ENCODE measurements around the gene EPS15. TPM values are rescaled to one million over a fixed set of nuclear protein-coding genes. Genes with fewer than 3 reads are reported as not detected.

EPS15 gene
- total RNA-seq, 1 experiment from 2014 or later: 37.1 TPM

DNA sequence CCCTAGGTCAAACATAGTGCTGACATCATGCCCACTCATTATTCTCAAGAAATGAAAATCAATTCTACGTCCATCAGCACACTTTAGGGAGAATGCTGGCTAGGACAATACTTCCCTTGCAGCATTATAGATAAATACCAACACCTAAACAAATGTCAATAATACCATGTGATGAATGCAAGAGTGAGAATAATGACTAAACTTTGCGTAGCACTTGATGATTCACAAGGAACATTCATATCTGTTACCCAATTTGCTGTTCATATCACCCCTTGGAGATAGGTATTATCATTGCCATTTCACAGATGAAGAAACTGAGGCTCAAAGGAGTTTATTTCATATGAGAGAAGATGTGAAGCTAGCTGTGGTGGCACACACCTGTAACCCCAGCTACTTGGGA, 24.8 kb upstream of the EPS15 start (continued):
- TF ChIP-seq, protein P1, sequence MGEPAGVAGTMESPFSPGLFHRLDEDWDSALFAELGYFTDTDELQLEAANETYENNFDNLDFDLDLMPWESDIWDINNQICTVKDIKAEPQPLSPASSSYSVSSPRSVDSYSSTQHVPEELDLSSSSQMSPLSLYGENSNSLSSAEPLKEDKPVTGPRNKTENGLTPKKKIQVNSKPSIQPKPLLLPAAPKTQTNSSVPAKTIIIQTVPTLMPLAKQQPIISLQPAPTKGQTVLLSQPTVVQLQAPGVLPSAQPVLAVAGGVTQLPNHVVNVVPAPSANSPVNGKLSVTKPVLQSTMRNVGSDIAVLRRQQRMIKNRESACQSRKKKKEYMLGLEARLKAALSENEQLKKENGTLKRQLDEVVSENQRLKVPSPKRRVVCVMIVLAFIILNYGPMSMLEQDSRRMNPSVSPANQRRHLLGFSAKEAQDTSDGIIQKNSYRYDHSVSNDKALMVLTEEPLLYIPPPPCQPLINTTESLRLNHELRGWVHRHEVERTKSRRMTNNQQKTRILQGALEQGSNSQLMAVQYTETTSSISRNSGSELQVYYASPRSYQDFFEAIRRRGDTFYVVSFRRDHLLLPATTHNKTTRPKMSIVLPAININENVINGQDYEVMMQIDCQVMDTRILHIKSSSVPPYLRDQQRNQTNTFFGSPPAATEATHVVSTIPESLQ (CRISPR knock-in tag; IDR thresholded peaks at IDR 0.05): no peak
- TF ChIP-seq, protein P2, sequence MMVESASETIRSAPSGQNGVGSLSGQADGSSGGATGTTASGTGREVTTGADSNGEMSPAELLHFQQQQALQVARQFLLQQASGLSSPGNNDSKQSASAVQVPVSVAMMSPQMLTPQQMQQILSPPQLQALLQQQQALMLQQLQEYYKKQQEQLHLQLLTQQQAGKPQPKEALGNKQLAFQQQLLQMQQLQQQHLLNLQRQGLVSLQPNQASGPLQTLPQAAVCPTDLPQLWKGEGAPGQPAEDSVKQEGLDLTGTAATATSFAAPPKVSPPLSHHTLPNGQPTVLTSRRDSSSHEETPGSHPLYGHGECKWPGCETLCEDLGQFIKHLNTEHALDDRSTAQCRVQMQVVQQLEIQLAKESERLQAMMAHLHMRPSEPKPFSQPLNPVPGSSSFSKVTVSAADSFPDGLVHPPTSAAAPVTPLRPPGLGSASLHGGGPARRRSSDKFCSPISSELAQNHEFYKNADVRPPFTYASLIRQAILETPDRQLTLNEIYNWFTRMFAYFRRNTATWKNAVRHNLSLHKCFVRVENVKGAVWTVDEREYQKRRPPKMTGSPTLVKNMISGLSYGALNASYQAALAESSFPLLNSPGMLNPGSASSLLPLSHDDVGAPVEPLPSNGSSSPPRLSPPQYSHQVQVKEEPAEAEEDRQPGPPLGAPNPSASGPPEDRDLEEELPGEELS (CRISPR knock-in tag; IDR thresholded peaks at IDR 0.05): no peak
- TF ChIP-seq TCF7 (CRISPR knock-in tag; IDR thresholded peaks at IDR 0.05; ENCODE audit: low read depth) (no peak), MYBL2 (CRISPR knock-in tag; IDR thresholded peaks at IDR 0.05) (no peak), EMX1 (CRISPR knock-in tag; IDR thresholded peaks at IDR 0.05) (no peak), IRF2 (CRISPR knock-in tag; IDR thresholded peaks at IDR 0.05; ENCODE audit: borderline replicate concordance, low read depth) (no peak), ATF1 (CRISPR knock-in tag; IDR thresholded peaks at IDR 0.05) (no peak), NR1H2 (CRISPR knock-in tag; IDR thresholded peaks at IDR 0.05) (no peak), ZNF671 (CRISPR knock-in tag; IDR thresholded peaks at IDR 0.05) (no peak)
- TF ChIP-seq, protein P3, sequence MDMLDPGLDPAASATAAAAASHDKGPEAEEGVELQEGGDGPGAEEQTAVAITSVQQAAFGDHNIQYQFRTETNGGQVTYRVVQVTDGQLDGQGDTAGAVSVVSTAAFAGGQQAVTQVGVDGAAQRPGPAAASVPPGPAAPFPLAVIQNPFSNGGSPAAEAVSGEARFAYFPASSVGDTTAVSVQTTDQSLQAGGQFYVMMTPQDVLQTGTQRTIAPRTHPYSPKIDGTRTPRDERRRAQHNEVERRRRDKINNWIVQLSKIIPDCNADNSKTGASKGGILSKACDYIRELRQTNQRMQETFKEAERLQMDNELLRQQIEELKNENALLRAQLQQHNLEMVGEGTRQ (CRISPR knock-in tag; IDR thresholded peaks at IDR 0.05): no peak
- TF ChIP-seq, protein P4, sequence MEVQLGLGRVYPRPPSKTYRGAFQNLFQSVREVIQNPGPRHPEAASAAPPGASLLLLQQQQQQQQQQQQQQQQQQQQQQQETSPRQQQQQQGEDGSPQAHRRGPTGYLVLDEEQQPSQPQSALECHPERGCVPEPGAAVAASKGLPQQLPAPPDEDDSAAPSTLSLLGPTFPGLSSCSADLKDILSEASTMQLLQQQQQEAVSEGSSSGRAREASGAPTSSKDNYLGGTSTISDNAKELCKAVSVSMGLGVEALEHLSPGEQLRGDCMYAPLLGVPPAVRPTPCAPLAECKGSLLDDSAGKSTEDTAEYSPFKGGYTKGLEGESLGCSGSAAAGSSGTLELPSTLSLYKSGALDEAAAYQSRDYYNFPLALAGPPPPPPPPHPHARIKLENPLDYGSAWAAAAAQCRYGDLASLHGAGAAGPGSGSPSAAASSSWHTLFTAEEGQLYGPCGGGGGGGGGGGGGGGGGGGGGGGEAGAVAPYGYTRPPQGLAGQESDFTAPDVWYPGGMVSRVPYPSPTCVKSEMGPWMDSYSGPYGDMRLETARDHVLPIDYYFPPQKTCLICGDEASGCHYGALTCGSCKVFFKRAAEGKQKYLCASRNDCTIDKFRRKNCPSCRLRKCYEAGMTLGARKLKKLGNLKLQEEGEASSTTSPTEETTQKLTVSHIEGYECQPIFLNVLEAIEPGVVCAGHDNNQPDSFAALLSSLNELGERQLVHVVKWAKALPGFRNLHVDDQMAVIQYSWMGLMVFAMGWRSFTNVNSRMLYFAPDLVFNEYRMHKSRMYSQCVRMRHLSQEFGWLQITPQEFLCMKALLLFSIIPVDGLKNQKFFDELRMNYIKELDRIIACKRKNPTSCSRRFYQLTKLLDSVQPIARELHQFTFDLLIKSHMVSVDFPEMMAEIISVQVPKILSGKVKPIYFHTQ (CRISPR knock-in tag; IDR thresholded peaks at IDR 0.05): no peak

DNA sequence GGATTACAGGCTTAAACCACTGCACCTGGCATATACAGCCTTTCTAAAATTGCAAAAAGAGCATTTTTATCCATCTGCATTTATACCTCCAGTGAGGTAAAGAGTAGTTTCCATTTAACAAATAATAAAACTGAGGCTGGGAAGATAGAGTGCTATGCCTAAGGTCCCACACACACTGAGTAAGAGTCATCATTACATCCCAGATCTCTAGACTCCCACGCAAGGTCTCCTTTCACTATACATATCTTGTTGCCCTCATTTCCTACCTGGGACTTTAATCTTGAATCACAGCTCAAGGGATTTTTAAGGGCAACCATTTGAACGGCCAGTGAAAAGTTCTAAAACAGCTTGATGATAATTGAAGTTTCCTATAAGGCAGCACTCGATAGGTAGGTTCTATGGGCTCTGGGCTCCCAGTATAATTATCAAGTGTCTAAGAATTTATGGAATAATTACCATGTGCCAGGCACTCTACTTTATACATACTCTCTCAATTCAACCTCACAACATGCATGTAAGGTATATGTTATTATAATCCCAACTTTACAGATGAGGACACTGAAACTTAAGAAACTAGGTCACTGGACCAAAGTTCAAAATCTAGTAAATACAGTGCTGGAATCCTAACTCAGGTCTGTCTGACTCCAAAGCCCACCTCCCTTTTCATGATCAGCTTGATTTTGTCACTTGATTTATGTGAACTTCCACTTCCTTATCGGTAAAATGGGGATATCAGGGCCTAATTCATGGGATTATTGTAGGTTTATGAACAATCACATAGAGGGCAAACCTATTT, 23.3 kb upstream of the EPS15 start:
- Mint-ChIP-seq H3K9me3 (no peaks in the 10 kb centered on the region), H3K4me1 (peaks cover 4% of the 10 kb centered on the region), H3K27me3 (ENCODE audit: low read depth) (no peaks in the 10 kb centered on the region), H3K27ac (no peak overlapping the region), H3K4me3 (no peak overlapping the region), H3K36me3 (no peaks in the 10 kb centered on the region)
- ChIA-PET CTCF (no interaction called here), POLR2A (no interaction called here)
- TF ChIP-seq FOXK1 (CRISPR knock-in tag; IDR thresholded peaks at IDR 0.05): no peak
- TF ChIP-seq, protein P5, sequence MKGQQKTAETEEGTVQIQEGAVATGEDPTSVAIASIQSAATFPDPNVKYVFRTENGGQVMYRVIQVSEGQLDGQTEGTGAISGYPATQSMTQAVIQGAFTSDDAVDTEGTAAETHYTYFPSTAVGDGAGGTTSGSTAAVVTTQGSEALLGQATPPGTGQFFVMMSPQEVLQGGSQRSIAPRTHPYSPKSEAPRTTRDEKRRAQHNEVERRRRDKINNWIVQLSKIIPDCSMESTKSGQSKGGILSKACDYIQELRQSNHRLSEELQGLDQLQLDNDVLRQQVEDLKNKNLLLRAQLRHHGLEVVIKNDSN (CRISPR knock-in tag; IDR thresholded peaks at IDR 0.05): no peak
- TF ChIP-seq, protein P1 (CRISPR knock-in tag; IDR thresholded peaks at IDR 0.05): no peak
- TF ChIP-seq, protein P6, sequence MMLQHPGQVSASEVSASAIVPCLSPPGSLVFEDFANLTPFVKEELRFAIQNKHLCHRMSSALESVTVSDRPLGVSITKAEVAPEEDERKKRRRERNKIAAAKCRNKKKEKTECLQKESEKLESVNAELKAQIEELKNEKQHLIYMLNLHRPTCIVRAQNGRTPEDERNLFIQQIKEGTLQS (CRISPR knock-in tag; conservative IDR thresholded peaks at IDR 0.05): no peak
- no peak for TF ChIP-seq GABPB1 (CRISPR knock-in tag; IDR thresholded peaks at IDR 0.05)
- DNase-seq (ENCODE audit: low spot score) (no peak), ATAC-seq (no peak)
